Chondrocyte (in vitro differentiated cells): ENCODE measurements around the gene ELMO1. TPM values are rescaled to one million over a fixed set of nuclear protein-coding genes. Genes with fewer than 3 reads are reported as not detected.

Experiments
- DNase-seq: peaks from one replicate; pipeline ENCODE4 v3.0.0; 2021; ENCODE audit warnings: mixed read lengths, low spot score
- H3K27ac Mint-ChIP-seq: one replicate; pipeline ENCODE4 v1.8.0; 2021; ENCODE audit warnings: mild to moderate bottlenecking, moderate library complexity, mixed read lengths; ENCODE audit not compliant: unreplicated experiment
- H3K27me3 Mint-ChIP-seq: 2 replicates; pipeline ENCODE4 v1.8.0; 2021; ENCODE audit warnings: low read depth, mixed read lengths
- H3K36me3 Mint-ChIP-seq: 2 replicates; pipeline ENCODE4 v1.8.0; 2021; ENCODE audit warnings: low read depth, mixed read lengths
- H3K4me1 Mint-ChIP-seq: 2 replicates; pipeline ENCODE4 v1.8.0; 2021; ENCODE audit warnings: low read depth, mild to moderate bottlenecking, mixed read lengths
- H3K4me3 Mint-ChIP-seq: one replicate; pipeline ENCODE4 v1.8.0; 2021; ENCODE audit warnings: mild to moderate bottlenecking, moderate library complexity, mixed read lengths; ENCODE audit not compliant: unreplicated experiment
- H3K9me3 Mint-ChIP-seq: 2 replicates; pipeline ENCODE4 v1.8.0; 2021; ENCODE audit warnings: low read depth, mixed read lengths
- total RNA-seq: library from RNA; stranded (reverse); gene quantifications from 3 replicates; pipeline ENCODE4 v1.2.1, GENCODE V29; 2021
- TF ChIP-seq, protein P1 (sequence below): fragments of 200-600 bp; sonication (generic); IDR thresholded peaks from 2 replicates; pipeline ENCODE4 v1.5.0; 2021; ENCODE audit warnings: antibody characterized with exemption, mild to moderate bottlenecking, moderate library complexity

The ELMO1 gene
- total RNA-seq, 1 donor from 2014 or later: 0.42 TPM

DNA sequence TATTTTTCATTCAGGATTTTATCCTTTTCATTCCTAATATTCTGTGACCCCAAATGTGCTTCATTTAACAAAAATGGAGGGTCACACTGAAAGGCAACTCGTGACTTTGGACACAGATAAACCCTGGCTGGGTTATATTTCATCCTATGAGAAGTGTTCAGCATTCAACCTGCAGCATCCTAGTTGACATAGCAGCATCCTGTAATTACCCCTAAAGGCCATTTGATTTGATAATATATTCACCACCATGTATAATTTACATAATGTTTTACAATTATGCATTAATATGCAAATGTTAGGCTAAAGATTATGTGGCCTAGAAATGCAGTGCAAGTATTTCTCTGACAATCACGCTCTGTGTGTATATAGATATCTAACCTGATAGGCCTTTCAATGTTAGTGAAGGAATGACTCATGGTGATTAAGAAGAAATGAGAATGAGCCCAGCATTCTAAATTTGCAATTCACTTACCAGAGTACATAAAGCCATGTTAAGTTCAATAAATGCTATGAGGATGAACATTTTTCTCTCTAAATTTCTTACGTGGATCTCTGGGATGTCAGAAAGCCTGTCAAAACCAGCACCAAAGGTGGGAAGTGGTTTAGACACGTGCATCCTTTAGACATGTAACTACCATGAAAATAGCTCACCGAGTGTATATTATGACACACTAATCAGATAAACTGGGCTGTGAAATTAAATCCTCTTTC lies 386.7 kb downstream of the ELMO1 start:
- H3K4me1 Mint-ChIP-seq: peaks cover 10% of the 10 kb centered on the region
- H3K36me3 Mint-ChIP-seq: no peaks in the 10 kb centered on the region
- peaks cover 2% of the 10 kb centered on the region for H3K27me3 Mint-ChIP-seq
- H3K4me3 Mint-ChIP-seq: no peak overlapping the region
- no peaks in the 10 kb centered on the region for H3K9me3 Mint-ChIP-seq
- DNase-seq: no peak
- no peak overlapping the region for H3K27ac Mint-ChIP-seq
- TF ChIP-seq, protein P1, sequence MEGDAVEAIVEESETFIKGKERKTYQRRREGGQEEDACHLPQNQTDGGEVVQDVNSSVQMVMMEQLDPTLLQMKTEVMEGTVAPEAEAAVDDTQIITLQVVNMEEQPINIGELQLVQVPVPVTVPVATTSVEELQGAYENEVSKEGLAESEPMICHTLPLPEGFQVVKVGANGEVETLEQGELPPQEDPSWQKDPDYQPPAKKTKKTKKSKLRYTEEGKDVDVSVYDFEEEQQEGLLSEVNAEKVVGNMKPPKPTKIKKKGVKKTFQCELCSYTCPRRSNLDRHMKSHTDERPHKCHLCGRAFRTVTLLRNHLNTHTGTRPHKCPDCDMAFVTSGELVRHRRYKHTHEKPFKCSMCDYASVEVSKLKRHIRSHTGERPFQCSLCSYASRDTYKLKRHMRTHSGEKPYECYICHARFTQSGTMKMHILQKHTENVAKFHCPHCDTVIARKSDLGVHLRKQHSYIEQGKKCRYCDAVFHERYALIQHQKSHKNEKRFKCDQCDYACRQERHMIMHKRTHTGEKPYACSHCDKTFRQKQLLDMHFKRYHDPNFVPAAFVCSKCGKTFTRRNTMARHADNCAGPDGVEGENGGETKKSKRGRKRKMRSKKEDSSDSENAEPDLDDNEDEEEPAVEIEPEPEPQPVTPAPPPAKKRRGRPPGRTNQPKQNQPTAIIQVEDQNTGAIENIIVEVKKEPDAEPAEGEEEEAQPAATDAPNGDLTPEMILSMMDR: no peak

DNA sequence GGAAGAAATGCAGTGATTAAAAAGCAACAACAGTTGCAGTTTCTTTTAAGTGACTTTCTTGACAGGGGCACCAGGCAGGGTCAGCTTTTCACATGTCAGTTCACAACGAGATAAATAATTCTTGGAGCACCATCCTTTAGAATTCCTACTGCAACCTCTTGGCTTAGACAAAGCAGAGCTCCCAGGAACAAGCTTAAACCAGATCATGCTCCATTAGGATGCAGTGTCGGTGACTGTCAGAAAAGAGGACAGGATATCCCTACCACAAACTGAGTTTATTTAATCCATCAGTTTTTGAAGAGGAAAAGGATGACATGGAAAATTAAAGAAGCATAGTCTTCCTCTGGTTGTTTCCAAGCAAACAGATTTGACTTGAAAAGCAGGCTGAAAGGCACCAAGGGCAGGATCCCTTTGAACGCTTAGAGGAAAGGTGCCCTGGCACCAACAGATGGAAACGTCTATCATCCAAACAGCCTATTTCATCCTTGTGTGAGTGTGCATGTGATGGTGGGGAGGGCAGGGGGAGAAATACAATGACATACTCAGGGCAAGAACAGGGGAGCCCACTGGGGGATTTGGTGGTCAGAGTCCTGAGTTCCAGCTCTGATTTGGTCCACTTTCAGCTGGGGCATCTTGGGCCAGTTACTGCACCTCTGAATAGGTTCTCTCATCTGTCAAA lies 392.3 kb downstream of the ELMO1 start:
- Mint-ChIP-seq H3K4me1 (no peaks in the 10 kb centered on the region), H3K36me3 (no peaks in the 10 kb centered on the region), H3K9me3 (no peaks in the 10 kb centered on the region), H3K27me3 (peaks cover 8% of the 10 kb centered on the region), H3K4me3 (no peak overlapping the region), H3K27ac (no peak overlapping the region)
- TF ChIP-seq, protein P1: no peak
- DNase-seq: no peak

DNA sequence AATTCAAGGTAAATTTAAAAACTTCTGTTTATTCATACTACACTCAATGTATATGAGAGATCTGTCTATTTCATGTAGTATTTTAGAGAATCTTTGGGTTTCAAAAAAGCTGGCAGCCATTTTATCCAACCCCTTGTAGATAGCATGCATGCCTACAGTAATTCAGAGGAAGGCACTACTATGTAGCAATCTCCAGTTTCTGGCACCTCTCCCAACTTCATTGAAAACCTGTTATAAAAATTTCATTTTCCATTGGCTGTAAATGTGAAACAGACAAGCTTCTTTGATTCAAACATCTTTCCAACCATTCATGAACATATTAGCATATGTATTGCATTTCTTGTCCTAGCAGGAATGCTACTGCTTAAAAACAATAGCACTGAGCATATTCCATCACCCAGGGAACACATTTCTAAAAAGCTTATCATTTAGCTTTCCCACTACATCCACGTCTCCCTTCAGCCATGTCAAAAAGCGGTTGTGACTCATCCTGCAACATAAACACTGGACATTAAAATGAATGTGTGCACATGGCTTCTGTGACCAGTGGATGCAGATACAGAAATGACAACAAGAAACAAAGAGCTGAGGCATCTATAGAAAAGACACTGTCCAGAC lies 393.9 kb downstream of the ELMO1 start:
- Mint-ChIP-seq H3K36me3 (no peaks in the 10 kb centered on the region), H3K4me3 (no peak overlapping the region), H3K9me3 (no peaks in the 10 kb centered on the region), H3K27ac (no peak overlapping the region), H3K27me3 (peaks cover 8% of the 10 kb centered on the region), H3K4me1 (no peaks in the 10 kb centered on the region)
- TF ChIP-seq, protein P1: no peak
- no peak for DNase-seq

DNA sequence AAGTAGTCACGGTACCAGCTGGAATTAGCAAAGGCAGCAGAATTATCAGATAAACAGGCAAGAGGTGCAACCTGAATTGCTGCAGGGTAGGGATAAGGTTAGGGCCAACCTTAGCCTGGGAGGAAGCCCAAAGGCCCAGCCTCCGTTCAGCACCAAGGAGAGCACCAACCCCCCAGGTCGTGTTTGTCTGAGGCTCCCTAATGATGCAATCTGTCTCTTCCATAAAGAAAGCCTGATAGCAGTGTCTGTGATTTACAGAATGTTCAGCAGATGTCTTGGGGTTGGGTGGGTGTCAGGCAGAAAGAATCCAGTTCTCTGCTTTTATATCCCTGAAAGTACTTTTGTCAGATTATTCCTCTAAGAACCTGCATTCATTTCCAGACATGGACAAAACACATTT lies 396.0 kb downstream of the ELMO1 start:
- Mint-ChIP-seq H3K4me3 (no peak overlapping the region), H3K36me3 (no peaks in the 10 kb centered on the region), H3K27ac (no peak overlapping the region), H3K4me1 (no peaks in the 10 kb centered on the region), H3K9me3 (no peaks in the 10 kb centered on the region), H3K27me3 (peaks cover 10% of the 10 kb centered on the region)
- no peak for DNase-seq
- TF ChIP-seq, protein P1: no peak

DNA sequence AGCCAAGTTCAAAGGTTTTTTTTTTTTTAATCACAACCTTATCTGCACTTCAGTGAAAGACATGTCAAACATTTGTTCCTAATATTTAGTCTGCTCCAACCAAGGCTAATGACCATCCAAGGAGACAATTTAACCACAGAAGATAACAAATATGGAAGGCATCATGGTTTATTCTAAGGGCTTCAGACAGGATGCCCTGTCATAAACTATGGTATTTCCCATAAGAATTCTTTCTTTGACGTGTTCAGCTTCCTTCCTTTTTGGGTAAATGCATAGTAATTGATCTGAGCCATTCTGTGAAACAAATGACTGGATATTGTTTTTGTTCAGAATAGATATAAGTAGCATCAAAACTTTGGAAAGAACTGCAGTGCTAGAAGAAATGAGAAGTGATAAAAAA lies 397.9 kb downstream of the ELMO1 start:
- Mint-ChIP-seq H3K27ac (no peak overlapping the region), H3K9me3 (no peaks in the 10 kb centered on the region), H3K4me3 (no peak overlapping the region), H3K4me1 (no peaks in the 10 kb centered on the region), H3K27me3 (peaks cover 8% of the 10 kb centered on the region), H3K36me3 (no peaks in the 10 kb centered on the region)
- TF ChIP-seq, protein P1: no peak
- no peak for DNase-seq
